HEK293T (cell line): ENCODE results near the gene WWOX.

Source experiments
- CTCF ChIA-PET: fragments of 350-600 bp; formaldehyde crosslinking; extraction: SDS; loops from one replicate; lab custom pipeline; 2021; ENCODE audit warnings: antibody characterized with exemption, inconsistent platforms; lab: Yijun Ruan, JAX
- POLR2A ChIA-PET: fragments of 350-600 bp; formaldehyde crosslinking; extraction: SDS; loops from one replicate; lab custom pipeline; 2020; ENCODE audit warnings: antibody characterized with exemption, inconsistent platforms; lab: Yijun Ruan, JAX
- DNase-seq: peaks from one replicate; pipeline ENCODE4 v3.0.0; 2012; ENCODE audit warnings: mixed read lengths; ENCODE audit errors: extremely low spot score
- ARNT ChIP-seq: fragments of 450-650 bp; IDR thresholded peaks from 2 replicates; pipeline ENCODE4 v1.6.1; 2017; ENCODE audit warnings: mild to moderate bottlenecking
- BHLHE40 ChIP-seq: fragments of 450-650 bp; IDR thresholded peaks from 2 replicates; pipeline ENCODE4 v1.6.1; 2016; ENCODE audit warnings: mild to moderate bottlenecking, moderate library complexity, borderline replicate concordance
- CTBP1 ChIP-seq: fragments of 450-650 bp; IDR thresholded peaks from 2 replicates; pipeline ENCODE4 v1.6.1; 2016; ENCODE audit warnings: borderline replicate concordance
- ELF4 ChIP-seq: fragments of 450-650 bp; IDR thresholded peaks from 2 replicates; pipeline ENCODE4 v1.6.1; 2017; ENCODE audit warnings: antibody characterized with exemption
- FOXA1 ChIP-seq: fragments of 450-650 bp; IDR thresholded peaks from 2 replicates; pipeline ENCODE4 v1.6.1; 2016; ENCODE audit warnings: mild to moderate bottlenecking
- FOXK2 ChIP-seq: fragments of 450-650 bp; IDR thresholded peaks from 2 replicates; pipeline ENCODE4 v1.6.1; 2016; ENCODE audit warnings: mild to moderate bottlenecking
- FOXM1 ChIP-seq: fragments of 450-650 bp; IDR thresholded peaks from 2 replicates; pipeline ENCODE4 v1.6.1; 2017; ENCODE audit warnings: mild to moderate bottlenecking, borderline replicate concordance
- HDGF ChIP-seq: fragments of 450-650 bp; IDR thresholded peaks from 2 replicates; pipeline ENCODE4 v1.6.1; 2017; ENCODE audit warnings: antibody characterized with exemption, borderline replicate concordance
- L3MBTL2 ChIP-seq: fragments of 450-650 bp; conservative IDR thresholded peaks from 2 replicates; pipeline ENCODE4 v1.6.1; 2016; ENCODE audit warnings: mild to moderate bottlenecking
- LEF1 ChIP-seq: fragments of 450-650 bp; IDR thresholded peaks from 2 replicates; pipeline ENCODE4 v1.6.1; 2017; ENCODE audit warnings: mild to moderate bottlenecking, borderline replicate concordance
- NFRKB ChIP-seq: fragments of 450-650 bp; IDR thresholded peaks from 2 replicates; pipeline ENCODE4 v1.6.1; 2016; ENCODE audit warnings: mild to moderate bottlenecking, moderate library complexity
- SP1 ChIP-seq: fragments of 450-650 bp; IDR thresholded peaks from 2 replicates; pipeline ENCODE4 v1.6.1; 2017
- SUZ12 ChIP-seq: fragments of 450-650 bp; IDR thresholded peaks from 2 replicates; pipeline ENCODE4 v1.6.1; 2016; ENCODE audit warnings: mild to moderate bottlenecking
- TARDBP ChIP-seq: fragments of 450-650 bp; IDR thresholded peaks from 2 replicates; pipeline ENCODE4 v1.6.1; 2016
- ZNF384 ChIP-seq: fragments of 450-650 bp; IDR thresholded peaks from 2 replicates; pipeline ENCODE4 v1.6.1; 2016
- TF ChIP-seq, protein P1 (sequence below): fragments of 450-650 bp; IDR thresholded peaks from 2 replicates; pipeline ENCODE4 v1.6.1; 2016

Gene WWOX

DNA sequence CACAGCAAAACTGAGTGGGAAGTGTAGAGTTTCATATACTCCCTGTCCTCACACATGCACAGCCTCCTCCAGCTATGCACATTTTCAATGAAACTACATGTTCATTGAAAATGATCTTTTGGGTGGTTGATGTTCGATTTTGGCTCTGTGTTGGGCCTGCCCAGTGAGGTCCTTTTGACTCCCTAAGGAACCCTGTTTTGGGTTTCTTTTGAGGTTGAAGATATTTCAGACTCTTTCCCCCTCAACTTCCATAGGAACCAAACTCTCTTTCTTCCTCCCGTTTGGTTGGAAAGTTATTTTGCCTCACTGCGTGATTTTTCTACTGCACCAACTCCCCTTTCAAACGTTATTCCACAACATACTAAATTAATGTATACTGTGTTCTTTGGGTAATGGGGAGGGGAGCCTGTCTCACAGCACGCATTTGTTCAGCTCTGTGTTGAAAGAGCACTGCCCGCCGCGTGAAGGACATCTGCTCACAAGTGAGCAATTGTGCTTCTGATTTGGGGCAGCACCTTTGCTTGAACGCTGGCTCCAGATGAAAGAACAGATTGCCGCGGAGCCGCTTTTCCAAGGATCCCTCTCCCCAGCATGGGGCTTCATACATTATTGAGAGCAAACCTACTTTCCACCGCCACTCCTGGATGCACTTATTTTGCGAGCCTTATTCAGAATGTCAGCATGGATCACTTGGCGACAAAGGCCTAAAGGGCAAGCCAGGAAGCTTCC is 385.9 kb downstream of the WWOX start:
- TF ChIP-seq SP1 (no peak), L3MBTL2 (no peak), FOXA1 (no peak), FOXM1 (no peak), LEF1 (no peak), CTBP1 (no peak), ELF4 (no peak), FOXK2 (no peak), BHLHE40 (no peak), TARDBP (no peak)
- TF ChIP-seq, protein P1, sequence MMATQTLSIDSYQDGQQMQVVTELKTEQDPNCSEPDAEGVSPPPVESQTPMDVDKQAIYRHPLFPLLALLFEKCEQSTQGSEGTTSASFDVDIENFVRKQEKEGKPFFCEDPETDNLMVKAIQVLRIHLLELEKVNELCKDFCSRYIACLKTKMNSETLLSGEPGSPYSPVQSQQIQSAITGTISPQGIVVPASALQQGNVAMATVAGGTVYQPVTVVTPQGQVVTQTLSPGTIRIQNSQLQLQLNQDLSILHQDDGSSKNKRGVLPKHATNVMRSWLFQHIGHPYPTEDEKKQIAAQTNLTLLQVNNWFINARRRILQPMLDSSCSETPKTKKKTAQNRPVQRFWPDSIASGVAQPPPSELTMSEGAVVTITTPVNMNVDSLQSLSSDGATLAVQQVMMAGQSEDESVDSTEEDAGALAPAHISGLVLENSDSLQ: no peak
- DNase-seq: no peak
- ChIA-PET POLR2A (no interaction called here), CTCF (no interaction called here)

GRCh38 chr16:78485917-78486257 is 386.4 kb downstream of the WWOX start:
- ChIA-PET CTCF (no interaction called here), POLR2A (no interaction called here)
- no peak for DNase-seq
- TF ChIP-seq ELF4 (no peak), TARDBP (no peak), CTBP1 (no peak), SUZ12 (no peak), FOXA1 (no peak), L3MBTL2 (no peak), ARNT (no peak), FOXK2 (no peak), LEF1 (no peak), BHLHE40 (no peak), ZNF384 (no peak)
- TF ChIP-seq, protein P1: no peak

DNA sequence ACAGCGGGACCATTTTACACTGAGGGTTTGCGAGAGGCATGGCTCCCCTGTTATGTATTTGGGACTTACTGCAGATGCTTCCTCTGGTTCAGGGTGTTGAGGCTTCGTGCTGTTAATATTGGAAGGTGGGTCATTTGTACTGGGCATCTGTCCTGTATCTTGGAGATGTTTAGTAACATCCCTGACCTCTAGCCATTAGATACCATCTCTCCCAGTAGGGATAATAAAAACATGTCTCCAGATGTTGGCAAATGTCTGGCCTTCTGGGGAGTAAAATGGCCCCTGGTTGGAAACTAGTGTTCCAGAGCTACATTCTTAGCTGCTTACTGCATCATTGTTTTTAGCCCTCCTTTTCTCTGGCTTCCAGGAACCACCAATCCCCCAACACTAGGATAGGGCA is 388.0 kb downstream of the WWOX start:
- DNase-seq: no peak
- TF ChIP-seq ZNF384: no peak
- TF ChIP-seq FOXM1: no peak
- TF ChIP-seq FOXK2: no peak
- TF ChIP-seq SP1: no peak
- TF ChIP-seq HDGF: no peak
- no peak for TF ChIP-seq TARDBP
- no peak for TF ChIP-seq LEF1
- POLR2A ChIA-PET: interaction anchor here (1.1 kb wide), 1 partner anchor 97 kb away, joined by 3 read pairs; no protein-coding TSS in a partner anchor
- CTCF ChIA-PET: no interaction called here

- POLR2A ChIA-PET: no interaction called here
- DNase-seq: no peak
- CTCF ChIA-PET: no interaction called here
- no peak for TF ChIP-seq NFRKB
- TF ChIP-seq, protein P1: no peak
- TF ChIP-seq SP1: no peak
- no peak for TF ChIP-seq L3MBTL2
- no peak for TF ChIP-seq ARNT
- no peak for TF ChIP-seq SUZ12
- TF ChIP-seq CTBP1: no peak
- TF ChIP-seq ELF4: no peak
- TF ChIP-seq FOXM1: no peak
- no peak for TF ChIP-seq BHLHE40
- no peak for TF ChIP-seq FOXA1
- TF ChIP-seq TARDBP: no peak
- TF ChIP-seq ZNF384: no peak
Observed at GRCh38 chr16:78489072-78489471, 389.6 kb downstream of the WWOX start.

DNA sequence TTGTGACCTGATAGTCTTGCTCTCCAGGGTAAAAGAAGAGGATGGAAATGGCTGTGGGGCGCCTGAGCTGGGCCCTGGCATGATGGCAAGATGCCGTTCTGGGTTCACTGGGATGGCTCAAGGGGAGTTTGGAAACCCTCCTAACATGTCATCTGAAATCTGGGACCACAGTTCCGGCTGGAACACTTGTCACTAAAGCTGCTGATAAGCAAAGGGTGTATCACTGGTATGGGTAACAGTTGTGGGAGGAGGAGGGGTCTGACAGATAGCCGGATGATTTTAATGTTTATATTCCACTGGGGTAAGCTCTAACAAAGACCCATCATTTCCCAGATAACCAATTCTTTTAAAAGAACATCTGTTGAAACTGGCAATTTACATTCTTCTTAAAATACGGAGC is 390.2 kb downstream of the WWOX start:
- CTCF ChIA-PET: no interaction called here
- no peak for TF ChIP-seq ZNF384
- TF ChIP-seq FOXA1: no peak
- TF ChIP-seq SP1: no peak
- no peak for TF ChIP-seq FOXM1
- no peak for TF ChIP-seq HDGF
- TF ChIP-seq ELF4: no peak
- POLR2A ChIA-PET: no interaction called here

GRCh38 chr16:78490431-78490830 is 391.0 kb downstream of the WWOX start:
- DNase-seq: no peak
- ChIA-PET POLR2A (no interaction called here), CTCF (no interaction called here)
- TF ChIP-seq NFRKB (no peak), HDGF (no peak), FOXM1 (no peak), LEF1 (no peak), CTBP1 (no peak), L3MBTL2 (no peak), ARNT (no peak), ELF4 (no peak), SP1 (no peak), FOXK2 (no peak), BHLHE40 (no peak), TARDBP (no peak), FOXA1 (no peak), ZNF384 (no peak), SUZ12 (no peak)
- TF ChIP-seq, protein P1: no peak

More for the DNA sequence above, 390.2 kb downstream of the WWOX start:
- DNase-seq: no peak
